Astrocyte (in vitro differentiated cells and primary cell): Measurements from ENCODE around the gene RNF150.

Source experiments
- EZH2 ChIP-seq: IDR thresholded peaks from 2 replicates; pipeline ENCODE4 v1.6.1; 2012; ENCODE audit warnings: mild to moderate bottlenecking, low read length, inconsistent platforms; ENCODE audit not compliant: insufficient read depth
- TF ChIP-seq, protein P1 (sequence below): IDR thresholded peaks from 2 replicates; pipeline ENCODE4 v1.5.1; 2011; ENCODE audit warnings: low read depth, mild to moderate bottlenecking, inconsistent platforms, low read length, moderate library complexity; ENCODE audit not compliant: insufficient read depth

- TF ChIP-seq, protein P1, sequence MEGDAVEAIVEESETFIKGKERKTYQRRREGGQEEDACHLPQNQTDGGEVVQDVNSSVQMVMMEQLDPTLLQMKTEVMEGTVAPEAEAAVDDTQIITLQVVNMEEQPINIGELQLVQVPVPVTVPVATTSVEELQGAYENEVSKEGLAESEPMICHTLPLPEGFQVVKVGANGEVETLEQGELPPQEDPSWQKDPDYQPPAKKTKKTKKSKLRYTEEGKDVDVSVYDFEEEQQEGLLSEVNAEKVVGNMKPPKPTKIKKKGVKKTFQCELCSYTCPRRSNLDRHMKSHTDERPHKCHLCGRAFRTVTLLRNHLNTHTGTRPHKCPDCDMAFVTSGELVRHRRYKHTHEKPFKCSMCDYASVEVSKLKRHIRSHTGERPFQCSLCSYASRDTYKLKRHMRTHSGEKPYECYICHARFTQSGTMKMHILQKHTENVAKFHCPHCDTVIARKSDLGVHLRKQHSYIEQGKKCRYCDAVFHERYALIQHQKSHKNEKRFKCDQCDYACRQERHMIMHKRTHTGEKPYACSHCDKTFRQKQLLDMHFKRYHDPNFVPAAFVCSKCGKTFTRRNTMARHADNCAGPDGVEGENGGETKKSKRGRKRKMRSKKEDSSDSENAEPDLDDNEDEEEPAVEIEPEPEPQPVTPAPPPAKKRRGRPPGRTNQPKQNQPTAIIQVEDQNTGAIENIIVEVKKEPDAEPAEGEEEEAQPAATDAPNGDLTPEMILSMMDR, result no peak
- no peak for TF ChIP-seq EZH2
Measured at GRCh38 chr4:140854168-140854567, 279.1 kb downstream of the RNF150 start.
